ENCODE results near the gene TGFBR3.

- no peak for TF ChIP-seq EZH2 (IDR thresholded peaks at IDR 0.05; ENCODE audit: insufficient read depth, poor library complexity, severe bottlenecking)
- no peak for TF ChIP-seq EZH2phosphoT487 (IDR thresholded peaks at IDR 0.05; ENCODE audit: insufficient read depth, low read depth)
Observed at GRCh38 chr1:91790392-91790791, 95.6 kb downstream of the TGFBR3 start.

Measured in GM23248 (cell line).